RPMI7951 (cell line): ENCODE measurements around the gene ASIC2. TPM values are rescaled to one million over a fixed set of nuclear protein-coding genes. Genes with fewer than 3 reads are reported as not detected.

Experiments
- DNase-seq: peaks from one replicate; pipeline ENCODE4 v3.0.0-alpha.2; 2012; ENCODE audit warnings: low read depth
- total RNA-seq: library from RNA; depleted of rRNA; stranded (reverse); fragments of >200 nt; shearing (Covaris generic); gene quantifications from 2 replicates; pipeline ENCODE4 v1.2.3, GENCODE V29; 2014

ASIC2 gene
- total RNA-seq, 1 experiment from 2014 or later: not detected

- DNase-seq: no peak
These were observed 177.7 kb downstream of the ASIC2 start for GRCh38 chr17:33115366-33115765.

GRCh38 chr17:33113991-33114370 is 179.1 kb downstream of the ASIC2 start:
- no peak for DNase-seq

GRCh38 chr17:33113276-33113990 is 179.7 kb downstream of the ASIC2 start:
- DNase-seq: peak; percentile 13

- peak; percentile 5 for DNase-seq
These were observed 180.3 kb downstream of the ASIC2 start for GRCh38 chr17:33112763-33113162.

GRCh38 chr17:33109336-33110072 is 183.6 kb downstream of the ASIC2 start:
- no peak for DNase-seq

GRCh38 chr17:33106525-33107165 is 186.4 kb downstream of the ASIC2 start:
- no peak for DNase-seq

- DNase-seq: no peak
These were observed 187.2 kb downstream of the ASIC2 start for GRCh38 chr17:33105911-33106310.

- no peak for DNase-seq
These were observed 193.2 kb downstream of the ASIC2 start for GRCh38 chr17:33099906-33100305.

GRCh38 chr17:33099252-33099651 is 193.8 kb downstream of the ASIC2 start:
- DNase-seq: no peak

- DNase-seq: no peak
These were observed 195.7 kb downstream of the ASIC2 start for GRCh38 chr17:33097411-33097810.

GRCh38 chr17:33096161-33096560 is 196.9 kb downstream of the ASIC2 start:
- no peak for DNase-seq

- DNase-seq: no peak
These were observed 201.8 kb downstream of the ASIC2 start for GRCh38 chr17:33091271-33091670.

GRCh38 chr17:33090806-33091205 is 202.3 kb downstream of the ASIC2 start:
- no peak for DNase-seq

GRCh38 chr17:33086878-33087277 is 206.2 kb downstream of the ASIC2 start:
- DNase-seq: no peak

- no peak for DNase-seq
These were observed 207.1 kb downstream of the ASIC2 start for GRCh38 chr17:33086041-33086440.

GRCh38 chr17:33085256-33085655 is 207.8 kb downstream of the ASIC2 start:
- DNase-seq: no peak

GRCh38 chr17:33084755-33085154 is 208.3 kb downstream of the ASIC2 start:
- DNase-seq: no peak

- no peak for DNase-seq
These were observed 210.4 kb downstream of the ASIC2 start for GRCh38 chr17:33082529-33083173.

- no peak for DNase-seq
These were observed 213.0 kb downstream of the ASIC2 start for GRCh38 chr17:33080091-33080490.

- no peak for DNase-seq
These were observed 213.9 kb downstream of the ASIC2 start for GRCh38 chr17:33079201-33079600.

- DNase-seq: no peak
These were observed 216.1 kb downstream of the ASIC2 start for GRCh38 chr17:33076979-33077378.

- no peak for DNase-seq
These were observed 219.7 kb downstream of the ASIC2 start for GRCh38 chr17:33073416-33073815.
